GM10266 (cell line): Measurements from ENCODE around the gene OLIG3.

ENCODE experiments used
- DNase-seq: peaks from one replicate; pipeline ENCODE4 v3.0.0; 2012; ENCODE audit errors: extremely low spot score
- CTCF ChIP-seq: IDR thresholded peaks from 2 replicates; pipeline ENCODE4 v1.5.1; 2012; ENCODE audit warnings: mild to moderate bottlenecking, low read depth; ENCODE audit not compliant: control insufficient read depth, insufficient read depth; ENCODE audit errors: missing control alignments

The OLIG3 gene

GRCh38 chr6:137480431-137480830 is 13.8 kb downstream of the OLIG3 start:
- no peak for DNase-seq
- no peak for TF ChIP-seq CTCF

- no peak for DNase-seq
- no peak for TF ChIP-seq CTCF
Observed at GRCh38 chr6:137475103-137475502, 19.1 kb downstream of the OLIG3 start.

GRCh38 chr6:137473598-137473997 is 20.6 kb downstream of the OLIG3 start:
- no peak for DNase-seq
- no peak for TF ChIP-seq CTCF

GRCh38 chr6:137472641-137473137 is 21.5 kb downstream of the OLIG3 start:
- DNase-seq: no peak
- TF ChIP-seq CTCF: no peak

- DNase-seq: no peak
- TF ChIP-seq CTCF: no peak
Observed at GRCh38 chr6:137471986-137472385, 22.2 kb downstream of the OLIG3 start.

GRCh38 chr6:137471497-137471896 is 22.7 kb downstream of the OLIG3 start:
- no peak for TF ChIP-seq CTCF

GRCh38 chr6:137467211-137467610 is 27.0 kb downstream of the OLIG3 start:
- DNase-seq: no peak
- no peak for TF ChIP-seq CTCF

More at GRCh38 chr6:137471497-137471896, 22.7 kb downstream of the OLIG3 start:
- DNase-seq: no peak
